ENCODE data around the gene RFX1. TPM values are rescaled to one million over a fixed set of nuclear protein-coding genes. Genes with fewer than 3 reads are reported as not detected.

RFX1 gene
- total RNA-seq, 1 donor from 2014 or later: 19.9 TPM

DNA sequence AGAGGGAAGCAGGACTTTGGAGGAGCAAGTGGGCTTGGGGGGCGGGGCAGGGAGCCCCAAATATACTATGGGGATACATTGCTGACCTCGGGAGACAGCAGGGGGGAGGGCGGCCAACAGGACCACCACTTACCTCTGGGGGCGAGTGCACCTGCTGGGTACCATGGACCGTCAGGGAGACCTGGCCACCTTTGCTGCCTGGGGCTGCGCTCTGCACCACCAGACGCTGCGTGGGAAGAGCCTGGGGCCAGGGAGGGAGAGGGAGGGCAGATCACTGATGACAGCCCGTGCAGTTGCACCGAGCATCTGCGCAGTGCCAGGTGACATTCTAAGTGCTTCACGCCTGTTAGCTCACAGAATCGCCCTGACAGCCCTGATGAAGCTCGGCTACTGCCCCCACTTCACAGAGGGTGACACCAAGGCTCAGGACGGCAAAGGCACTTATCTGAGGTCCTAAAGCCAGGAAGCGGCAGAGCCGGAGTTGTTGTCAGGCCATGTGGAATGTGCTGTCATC is 24.1 kb downstream of the RFX1 start:
- Mint-ChIP-seq H3K4me1 (peaks cover 6% of the 10 kb centered on the region), H3K27ac (ENCODE audit: unreplicated experiment) (no peak overlapping the region), H3K9me3 (no peaks in the 10 kb centered on the region), H3K4me3 (no peak overlapping the region), H3K27me3 (ENCODE audit: low read depth) (no peaks in the 10 kb centered on the region), H3K36me3 (ENCODE audit: low read depth) (no peaks in the 10 kb centered on the region)
- DNase-seq (ENCODE audit: low read depth, low spot score): no peak
- TF ChIP-seq, protein P1, sequence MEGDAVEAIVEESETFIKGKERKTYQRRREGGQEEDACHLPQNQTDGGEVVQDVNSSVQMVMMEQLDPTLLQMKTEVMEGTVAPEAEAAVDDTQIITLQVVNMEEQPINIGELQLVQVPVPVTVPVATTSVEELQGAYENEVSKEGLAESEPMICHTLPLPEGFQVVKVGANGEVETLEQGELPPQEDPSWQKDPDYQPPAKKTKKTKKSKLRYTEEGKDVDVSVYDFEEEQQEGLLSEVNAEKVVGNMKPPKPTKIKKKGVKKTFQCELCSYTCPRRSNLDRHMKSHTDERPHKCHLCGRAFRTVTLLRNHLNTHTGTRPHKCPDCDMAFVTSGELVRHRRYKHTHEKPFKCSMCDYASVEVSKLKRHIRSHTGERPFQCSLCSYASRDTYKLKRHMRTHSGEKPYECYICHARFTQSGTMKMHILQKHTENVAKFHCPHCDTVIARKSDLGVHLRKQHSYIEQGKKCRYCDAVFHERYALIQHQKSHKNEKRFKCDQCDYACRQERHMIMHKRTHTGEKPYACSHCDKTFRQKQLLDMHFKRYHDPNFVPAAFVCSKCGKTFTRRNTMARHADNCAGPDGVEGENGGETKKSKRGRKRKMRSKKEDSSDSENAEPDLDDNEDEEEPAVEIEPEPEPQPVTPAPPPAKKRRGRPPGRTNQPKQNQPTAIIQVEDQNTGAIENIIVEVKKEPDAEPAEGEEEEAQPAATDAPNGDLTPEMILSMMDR (conservative IDR thresholded peaks at IDR 0.05): no peak

DNA sequence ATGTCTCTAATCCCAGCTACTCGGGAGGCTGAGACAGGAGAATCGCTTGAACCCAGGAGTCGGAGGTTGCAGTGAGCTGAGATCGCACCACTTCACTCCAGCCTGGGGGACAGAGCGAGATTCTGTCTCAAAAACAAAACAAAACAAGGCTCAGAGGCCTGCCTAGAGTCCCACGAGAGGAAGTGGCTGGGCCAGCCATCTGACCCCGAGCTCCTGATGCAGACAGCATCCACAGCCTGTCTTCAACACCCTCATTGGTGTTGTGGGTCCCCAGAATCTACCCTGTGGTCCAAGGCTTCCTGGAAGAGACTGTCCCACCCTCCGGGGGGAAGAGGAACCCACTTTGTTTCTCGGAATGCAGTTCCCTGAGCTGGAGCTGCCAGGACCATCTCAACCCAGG is 24.7 kb downstream of the RFX1 start:
- no peaks in the 10 kb centered on the region for H3K27me3 Mint-ChIP-seq (ENCODE audit: low read depth)
- H3K36me3 Mint-ChIP-seq (ENCODE audit: low read depth): peaks cover 1% of the 10 kb centered on the region
- H3K27ac Mint-ChIP-seq (ENCODE audit: unreplicated experiment): no peak overlapping the region
- no peak for DNase-seq (ENCODE audit: low read depth, low spot score)
- no peaks in the 10 kb centered on the region for H3K9me3 Mint-ChIP-seq
- H3K4me3 Mint-ChIP-seq: no peak overlapping the region
- peaks cover 6% of the 10 kb centered on the region for H3K4me1 Mint-ChIP-seq
- TF ChIP-seq, protein P1 (conservative IDR thresholded peaks at IDR 0.05): no peak

DNA sequence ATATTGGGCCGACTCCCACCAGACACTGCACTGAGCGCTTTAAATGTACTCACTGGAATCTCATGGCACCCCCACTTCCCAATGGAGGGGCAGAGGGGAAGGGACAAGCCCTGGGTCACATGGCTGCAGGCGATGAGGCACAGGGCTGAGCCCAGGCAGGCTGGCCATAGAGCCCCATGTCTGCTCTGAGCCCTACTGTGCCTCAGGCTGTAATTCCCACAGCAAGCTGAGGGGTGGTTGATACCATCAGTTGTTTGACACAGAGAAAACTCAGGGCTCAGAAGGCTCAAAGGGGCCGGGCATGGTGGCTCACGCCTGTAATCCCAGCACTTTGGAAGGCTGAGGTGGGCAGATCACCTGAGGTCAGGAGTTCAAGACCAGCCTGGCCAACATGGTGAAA is 25.1 kb downstream of the RFX1 start:
- Mint-ChIP-seq H3K9me3 (no peaks in the 10 kb centered on the region), H3K36me3 (ENCODE audit: low read depth) (peaks cover 2% of the 10 kb centered on the region), H3K27me3 (ENCODE audit: low read depth) (no peaks in the 10 kb centered on the region), H3K4me3 (peak overlapping the region; percentile 23), H3K4me1 (peaks cover 6% of the 10 kb centered on the region), H3K27ac (ENCODE audit: unreplicated experiment) (no peak overlapping the region)
- TF ChIP-seq, protein P1 (conservative IDR thresholded peaks at IDR 0.05): no peak
- DNase-seq (ENCODE audit: low read depth, low spot score): no peak

DNA sequence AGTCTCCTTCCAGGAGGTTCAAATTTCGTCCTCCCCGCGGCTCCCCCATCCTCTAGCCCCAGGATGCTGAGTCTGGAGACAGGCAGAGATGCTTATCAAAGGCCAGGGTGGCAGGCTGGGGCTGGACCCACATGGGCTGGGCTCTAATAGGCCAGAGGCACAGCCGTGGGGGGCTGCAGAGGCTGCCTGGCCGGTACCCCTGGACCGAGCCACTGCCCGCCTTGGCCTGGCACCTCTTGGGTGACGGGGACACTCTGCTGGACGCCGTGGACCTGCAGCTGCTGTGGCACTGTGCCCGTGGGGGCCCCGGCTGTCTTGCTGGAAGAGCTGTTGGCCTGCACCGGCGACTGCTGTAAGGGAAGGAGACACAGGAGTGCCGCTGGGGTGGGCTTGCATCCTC is 25.8 kb downstream of the RFX1 start:
- no peak for DNase-seq (ENCODE audit: low read depth, low spot score)
- H3K9me3 Mint-ChIP-seq: no peaks in the 10 kb centered on the region
- TF ChIP-seq, protein P1 (conservative IDR thresholded peaks at IDR 0.05): no peak
- H3K4me1 Mint-ChIP-seq: peaks cover 6% of the 10 kb centered on the region
- no peak overlapping the region for H3K4me3 Mint-ChIP-seq
- H3K27me3 Mint-ChIP-seq (ENCODE audit: low read depth): no peaks in the 10 kb centered on the region
- H3K27ac Mint-ChIP-seq (ENCODE audit: unreplicated experiment): no peak overlapping the region
- peaks cover 2% of the 10 kb centered on the region for H3K36me3 Mint-ChIP-seq (ENCODE audit: low read depth)

DNA sequence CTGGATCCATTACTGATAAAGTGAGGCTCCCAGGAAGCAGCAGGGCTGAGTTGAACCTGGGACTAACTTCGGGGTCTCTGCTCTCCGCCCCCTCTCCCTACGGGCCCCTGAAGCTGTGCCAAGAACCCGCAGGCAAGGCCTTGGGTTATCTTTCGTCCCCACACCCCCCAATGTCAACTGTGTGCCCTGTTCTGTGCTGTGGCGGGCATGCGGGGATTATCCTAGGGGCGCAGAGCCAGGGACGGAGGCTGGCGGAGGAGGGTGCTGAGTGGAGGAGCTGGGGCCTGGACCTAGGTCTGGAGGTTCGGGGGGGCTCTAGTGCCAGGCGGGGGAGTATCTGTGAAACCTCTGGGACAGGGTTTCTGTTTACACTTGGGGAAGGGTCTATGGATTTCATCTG is 26.4 kb downstream of the RFX1 start:
- TF ChIP-seq, protein P1 (conservative IDR thresholded peaks at IDR 0.05): no peak

DNA sequence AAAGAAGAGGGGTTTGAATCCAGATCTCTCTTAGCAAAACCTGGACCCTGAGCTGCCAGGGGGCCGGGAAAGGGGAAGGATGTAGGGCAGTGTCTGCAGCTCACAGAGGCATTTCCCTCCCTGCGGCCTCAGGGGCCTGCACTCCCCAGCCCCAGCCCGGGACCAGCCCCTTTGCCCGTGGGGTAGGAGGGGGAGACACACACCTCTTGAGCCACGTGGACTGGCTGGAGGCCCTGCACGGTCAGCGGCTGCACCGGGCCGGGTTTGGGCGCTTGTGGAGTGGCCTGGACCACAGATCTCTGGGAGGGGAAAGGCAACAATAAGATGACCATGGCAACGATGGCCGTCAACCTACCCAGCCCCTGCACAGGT is 26.9 kb downstream of the RFX1 start:
- H3K36me3 Mint-ChIP-seq (ENCODE audit: low read depth): peaks cover 2% of the 10 kb centered on the region
- no peak overlapping the region for H3K27ac Mint-ChIP-seq (ENCODE audit: unreplicated experiment)
- peak overlapping the region; percentile 44 for H3K4me3 Mint-ChIP-seq
- H3K9me3 Mint-ChIP-seq: no peaks in the 10 kb centered on the region
- TF ChIP-seq, protein P1 (conservative IDR thresholded peaks at IDR 0.05): no peak
- DNase-seq (ENCODE audit: low read depth, low spot score): no peak
- peaks cover 9% of the 10 kb centered on the region for H3K4me1 Mint-ChIP-seq
- H3K27me3 Mint-ChIP-seq (ENCODE audit: low read depth): no peaks in the 10 kb centered on the region

More for the DNA sequence above, 26.4 kb downstream of the RFX1 start:
- Mint-ChIP-seq H3K4me1 (peaks cover 6% of the 10 kb centered on the region), H3K36me3 (ENCODE audit: low read depth) (peaks cover 2% of the 10 kb centered on the region), H3K9me3 (no peaks in the 10 kb centered on the region), H3K4me3 (peak overlapping the region; percentile 61), H3K27ac (ENCODE audit: unreplicated experiment) (no peak overlapping the region), H3K27me3 (ENCODE audit: low read depth) (no peaks in the 10 kb centered on the region)
- no peak for DNase-seq (ENCODE audit: low read depth, low spot score)

Measured in neural crest cell (in vitro differentiated cells).